Epidermal melanocyte (primary cell): ENCODE results near the gene CMIP.

Experiments used
- DNase-seq: peaks from one replicate; pipeline ENCODE4 v3.0.0; 2011; ENCODE audit warnings: low spot score; ENCODE audit not compliant: insufficient read length

The CMIP gene

DNA sequence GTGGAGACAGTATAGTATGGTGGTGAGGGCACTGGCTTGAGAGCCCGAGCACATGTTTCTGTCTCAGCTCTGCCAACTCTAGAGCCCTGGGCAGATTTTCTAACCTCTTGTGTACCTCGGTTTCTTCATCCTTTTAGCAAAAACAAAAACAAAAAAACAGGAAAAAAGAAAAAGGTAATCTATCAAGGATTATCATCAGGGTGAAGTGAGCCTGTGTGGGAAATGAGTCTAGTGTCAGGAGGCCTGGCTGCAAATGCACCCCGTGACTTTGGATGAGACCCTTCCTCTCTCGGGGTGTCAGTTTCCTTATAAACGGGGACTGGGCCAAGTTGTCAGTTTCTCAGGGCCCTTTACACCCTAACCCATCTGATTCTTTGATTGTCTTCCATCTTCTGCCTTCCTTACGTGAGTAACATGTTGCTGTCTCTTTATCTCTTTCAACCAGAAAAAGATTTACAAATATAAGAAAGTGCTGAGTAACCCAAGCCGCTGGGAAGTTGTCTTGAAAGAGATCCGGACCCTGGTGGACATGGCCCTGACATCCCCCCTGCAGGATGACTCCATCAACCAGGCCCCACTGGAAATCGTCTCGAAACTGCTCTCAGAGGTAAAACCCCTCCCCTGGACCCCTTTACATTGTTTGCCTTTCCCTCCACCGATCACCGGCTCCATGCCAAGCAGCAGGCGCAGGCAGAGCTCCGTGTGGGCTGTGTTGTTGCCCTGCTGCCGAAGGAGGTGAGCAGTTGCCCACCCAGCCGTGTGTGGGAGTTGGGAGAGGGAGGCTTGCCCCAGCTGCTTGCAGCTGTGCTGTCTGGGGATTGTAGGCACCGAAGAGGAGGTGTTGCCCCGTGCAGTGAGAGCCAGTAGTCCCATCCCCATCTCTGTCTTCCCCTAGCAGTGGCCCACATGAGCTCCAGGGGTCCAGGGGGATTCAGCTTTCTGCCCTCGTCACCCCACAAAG, 207.4 kb downstream of the CMIP start:
- DNase-seq: no peak

DNA sequence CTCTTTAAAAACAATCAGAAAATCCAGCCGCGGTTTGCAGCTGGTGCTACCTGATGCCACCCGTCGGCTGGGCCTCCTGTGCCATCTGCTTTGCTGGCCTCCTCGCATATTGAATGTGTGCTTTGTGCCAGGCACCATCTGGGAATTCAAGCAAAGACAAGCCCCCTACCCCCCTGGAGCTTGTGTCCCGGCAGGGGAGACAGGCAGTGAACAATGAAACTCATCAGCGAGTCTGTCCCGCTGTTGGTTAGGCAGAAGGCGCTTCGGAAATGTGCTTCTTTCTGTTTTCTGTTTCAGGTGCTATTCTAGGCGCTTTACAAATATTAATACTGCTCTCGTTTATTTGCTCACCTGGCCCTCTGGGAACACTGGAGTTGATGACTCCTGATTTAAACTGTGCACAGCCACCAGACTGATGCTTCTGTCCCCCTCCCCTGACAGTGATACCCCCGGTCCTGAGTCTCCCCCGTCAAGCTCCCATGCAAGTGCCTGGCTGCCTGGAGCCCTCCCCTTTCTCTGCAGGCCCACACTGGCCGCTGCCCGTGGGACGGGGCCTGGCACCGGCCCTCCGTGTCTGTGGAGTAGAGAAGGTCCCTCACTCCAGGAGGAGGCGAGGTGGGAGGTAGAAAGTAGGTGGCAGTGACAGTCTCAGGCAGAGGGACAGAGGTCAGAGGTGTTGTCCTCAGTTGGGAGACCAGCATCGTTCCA, 208.3 kb downstream of the CMIP start:
- no peak for DNase-seq

GRCh38 chr16:81654346-81654745, 209.7 kb downstream of the CMIP start:
- DNase-seq: no peak

GRCh38 chr16:81655469-81656162, 211.0 kb downstream of the CMIP start:
- no peak for DNase-seq

GRCh38 chr16:81657224-81657623, 212.6 kb downstream of the CMIP start:
- no peak for DNase-seq

- no peak for DNase-seq
Observed at GRCh38 chr16:81657781-81658180, 213.2 kb downstream of the CMIP start.

DNA sequence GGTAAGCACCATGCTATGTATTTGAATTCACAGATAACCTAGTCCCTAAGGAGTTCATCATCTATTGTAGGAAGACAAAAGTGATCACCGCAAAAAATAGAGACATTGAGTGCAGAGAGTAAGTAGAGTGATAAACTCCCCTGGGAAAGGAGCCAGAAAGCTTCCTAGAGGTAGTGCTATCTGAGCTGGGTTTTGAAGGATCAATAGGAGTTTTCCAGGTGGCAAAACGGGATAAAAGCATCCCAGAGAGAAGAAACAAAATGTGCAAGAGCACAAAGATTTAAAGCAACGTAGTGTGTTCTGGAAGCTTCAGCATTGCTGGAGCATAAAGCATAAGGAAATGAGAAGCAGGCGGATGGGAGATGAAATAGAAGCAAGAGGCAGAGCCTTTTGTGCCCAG, 213.8 kb downstream of the CMIP start:
- DNase-seq: no peak

DNA sequence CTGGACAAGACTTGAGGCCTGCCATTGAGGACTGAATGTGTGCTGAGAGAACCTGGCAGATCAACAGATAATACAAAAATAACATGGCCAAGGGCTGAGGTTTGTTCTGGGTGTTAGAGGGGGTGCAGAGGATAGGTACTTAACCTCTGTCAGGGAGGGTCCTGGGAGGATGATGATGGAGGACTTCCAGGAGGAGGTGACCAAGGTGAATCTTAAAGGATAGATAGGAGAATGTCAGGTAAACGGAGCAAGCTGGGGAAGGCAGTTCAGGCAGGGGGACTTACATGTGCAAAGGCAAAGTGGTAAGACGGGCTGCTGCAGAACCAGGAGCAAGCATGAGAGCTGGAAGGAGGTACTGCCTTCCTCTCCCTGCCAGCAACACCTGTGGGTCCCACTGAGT, 214.6 kb downstream of the CMIP start:
- no peak for DNase-seq

GRCh38 chr16:81661082-81661481, 216.5 kb downstream of the CMIP start:
- DNase-seq: no peak

DNA sequence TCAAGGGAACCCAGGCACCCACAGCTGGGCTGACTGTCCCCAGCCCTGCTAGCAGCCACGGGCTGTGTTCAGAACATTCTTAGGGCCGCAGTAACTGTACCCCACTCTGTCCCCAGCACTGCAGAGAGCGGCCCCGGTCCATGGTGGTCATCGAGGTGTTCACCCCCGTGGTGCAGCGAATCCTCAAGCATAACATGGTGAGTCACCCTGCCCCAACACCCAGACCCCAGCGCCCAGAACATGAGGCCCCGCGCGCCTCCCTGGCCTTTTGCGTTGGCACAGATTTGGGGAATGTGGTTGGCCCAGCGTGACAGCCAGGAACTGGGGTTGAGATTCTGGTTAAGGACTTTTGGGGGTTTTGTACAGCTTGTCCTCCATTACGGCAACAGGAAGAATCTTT, 219.5 kb downstream of the CMIP start:
- no peak for DNase-seq

GRCh38 chr16:81665588-81665987, 221.0 kb downstream of the CMIP start:
- DNase-seq: no peak

GRCh38 chr16:81666113-81666512, 221.5 kb downstream of the CMIP start:
- no peak for DNase-seq

DNA sequence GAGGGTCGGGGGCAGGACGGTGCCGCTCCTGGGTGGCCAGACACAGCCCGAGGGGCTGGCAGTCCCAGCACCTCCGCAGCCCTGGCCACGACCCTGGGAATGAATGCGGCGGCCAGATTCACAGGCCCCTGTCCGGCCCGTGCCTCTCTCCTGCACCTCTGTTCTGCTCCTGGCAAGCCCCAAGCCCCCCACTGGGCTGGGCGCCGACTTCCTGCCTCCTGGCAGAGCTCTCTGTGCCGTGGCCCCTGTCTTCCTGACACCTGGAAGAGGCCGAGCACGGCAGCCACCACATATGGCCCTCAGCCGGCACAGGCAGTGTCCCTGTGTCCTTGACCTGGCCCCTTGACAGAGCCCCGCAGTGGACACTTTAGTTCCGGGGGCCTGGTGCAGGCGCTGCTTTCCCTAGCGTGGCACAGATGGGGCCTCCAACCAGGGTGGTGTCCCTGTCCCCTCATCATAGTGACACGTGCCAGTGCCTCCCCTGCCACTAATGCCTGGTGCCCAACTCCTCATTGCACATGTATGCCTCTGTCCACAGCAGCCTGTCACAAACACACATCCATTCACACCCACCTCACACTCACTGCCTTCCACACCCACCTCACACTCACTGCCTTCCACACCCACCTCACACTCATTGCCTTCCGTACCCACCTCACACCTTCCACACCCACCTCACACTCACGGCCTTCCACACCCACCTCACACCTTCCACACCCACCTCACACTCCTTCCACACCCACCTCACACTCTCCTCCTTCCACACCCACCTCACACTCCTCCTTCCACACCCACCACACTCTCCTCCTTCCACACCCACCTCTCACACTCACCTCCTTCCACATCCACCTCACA, 223.9 kb downstream of the CMIP start:
- DNase-seq: no peak

GRCh38 chr16:81669473-81670350, 225.1 kb downstream of the CMIP start:
- no peak for DNase-seq

GRCh38 chr16:81671738-81672597, 227.4 kb downstream of the CMIP start:
- no peak for DNase-seq

- no peak for DNase-seq
Observed at GRCh38 chr16:81673432-81673831, 228.8 kb downstream of the CMIP start.

- no peak for DNase-seq
Observed at GRCh38 chr16:81675662-81676061, 231.1 kb downstream of the CMIP start.

DNA sequence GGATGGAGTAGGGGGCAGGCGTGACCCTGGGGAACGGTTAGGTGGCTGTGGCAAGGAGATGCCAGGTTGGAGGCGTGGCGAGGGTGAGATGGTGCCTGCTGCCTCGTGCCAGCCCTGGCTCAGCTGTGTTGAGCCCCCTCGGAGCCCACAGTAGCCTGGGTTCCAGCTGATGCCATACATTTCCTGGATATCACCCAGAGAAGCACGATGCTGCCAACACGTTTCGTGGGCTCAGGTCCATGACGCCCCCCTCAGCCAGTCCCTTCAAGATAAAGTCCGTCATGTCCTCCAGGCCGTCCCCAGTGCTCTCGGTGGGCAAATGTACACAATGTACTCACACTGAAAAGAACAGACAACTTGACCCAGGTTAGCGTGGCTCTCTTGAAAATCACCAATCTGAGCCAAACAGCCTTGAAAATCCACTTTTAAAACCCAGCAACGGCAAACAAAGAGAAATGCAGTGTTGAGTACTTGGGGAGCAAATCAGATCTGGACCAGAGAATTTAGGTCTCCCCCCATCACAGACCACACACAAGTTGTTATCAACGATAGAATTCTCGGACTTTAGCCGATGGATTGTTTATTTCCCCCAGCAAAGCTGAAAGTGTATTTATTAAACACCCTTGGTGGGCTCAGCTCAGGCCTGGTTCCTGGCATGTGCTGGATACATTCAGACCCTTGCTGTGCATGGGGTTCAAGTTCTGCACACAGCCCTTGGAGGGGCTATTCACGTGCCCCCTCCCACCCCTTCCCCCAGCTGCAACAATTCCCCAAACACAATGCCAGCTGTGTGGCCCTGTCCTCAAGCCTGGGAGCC, 231.7 kb downstream of the CMIP start:
- DNase-seq: no peak
